ENCODE data around the gene HPCAL1.

HPCAL1 gene

DNA sequence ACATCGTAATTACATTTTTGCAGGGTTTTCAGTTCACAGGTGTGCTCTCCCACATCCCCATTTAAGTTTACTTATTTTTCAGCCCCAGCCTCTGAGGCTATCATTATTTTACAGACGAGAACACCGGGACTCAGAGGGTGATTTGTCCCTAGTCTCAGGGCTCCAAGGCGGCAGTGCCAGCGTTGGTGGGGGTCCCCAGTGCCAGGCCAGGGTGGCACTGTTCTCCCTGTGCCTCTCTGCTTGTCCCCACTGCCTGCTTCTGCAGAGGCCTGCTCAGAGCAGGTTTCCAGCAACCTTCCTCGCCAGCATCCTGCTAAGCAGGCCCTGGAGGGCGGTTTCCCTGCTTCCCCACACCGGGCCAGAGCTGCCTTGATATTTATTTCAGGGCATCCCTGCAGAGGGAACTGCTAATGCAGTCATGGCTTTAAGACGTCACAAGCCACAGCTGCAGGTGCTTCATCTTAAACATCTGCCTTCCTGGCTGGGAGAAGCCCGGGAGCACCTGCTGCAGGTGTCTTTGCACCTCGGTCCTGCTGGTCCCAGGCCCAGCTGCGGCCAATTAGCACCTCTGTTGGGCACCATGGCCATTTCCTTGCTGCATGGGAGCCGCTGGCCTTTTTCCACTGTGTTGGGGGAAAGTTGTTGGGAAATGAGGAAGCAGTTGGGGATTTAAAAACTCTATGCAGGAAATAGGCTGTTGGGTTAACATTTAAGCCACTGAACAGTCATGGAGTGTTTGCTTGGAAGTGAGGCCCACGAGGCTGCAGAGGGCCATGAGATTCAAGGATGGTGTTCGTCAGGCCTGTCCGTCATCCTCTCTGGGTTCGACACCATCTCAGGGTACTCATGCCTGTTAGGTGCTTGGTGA is 22.8 kb downstream of the HPCAL1 start:
- DNase-seq, result no peak

DNA sequence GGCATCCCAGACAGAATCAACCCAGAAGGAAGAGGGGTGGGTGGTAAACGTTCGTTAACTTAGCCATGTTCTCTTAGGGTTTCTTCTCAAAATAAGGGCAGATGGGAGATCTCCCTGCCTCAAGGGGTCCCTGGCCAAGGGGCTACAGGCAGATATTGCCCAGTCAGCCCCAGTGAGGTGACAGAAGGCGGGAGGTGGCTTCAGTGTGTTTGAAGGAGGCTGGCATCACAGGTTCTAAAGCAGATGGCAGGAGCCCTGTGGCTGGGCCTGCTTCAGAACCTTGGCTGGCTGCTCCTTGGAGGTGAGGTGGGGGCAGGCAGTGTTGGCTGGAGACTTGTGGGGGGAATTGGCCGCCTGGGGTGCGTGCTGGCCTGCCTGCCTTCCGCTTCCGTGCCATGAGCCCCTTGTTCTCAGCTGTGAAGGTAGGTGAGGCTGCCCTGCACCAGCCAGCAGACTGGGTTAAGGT is 23.5 kb downstream of the HPCAL1 start:
- DNase-seq, result no peak

GRCh38 chr2:10326707-10327594 is 24.2 kb downstream of the HPCAL1 start:
- DNase-seq, result no peak

GRCh38 chr2:10327896-10328669 is 25.4 kb downstream of the HPCAL1 start:
- no peak for DNase-seq

GRCh38 chr2:10328670-10329579 is 26.2 kb downstream of the HPCAL1 start:
- DNase-seq, result no peak

GRCh38 chr2:10329580-10329879 is 26.8 kb downstream of the HPCAL1 start:
- peak in 1 of 2 donors; percentile 9 for DNase-seq

- peak in 1 of 2 donors; percentile 59 for DNase-seq
Observed at GRCh38 chr2:10329880-10330699, 27.4 kb downstream of the HPCAL1 start.

- DNase-seq, result peak in 1 of 2 donors; percentile 8
Observed at GRCh38 chr2:10330700-10331026, 28.0 kb downstream of the HPCAL1 start.

DNA sequence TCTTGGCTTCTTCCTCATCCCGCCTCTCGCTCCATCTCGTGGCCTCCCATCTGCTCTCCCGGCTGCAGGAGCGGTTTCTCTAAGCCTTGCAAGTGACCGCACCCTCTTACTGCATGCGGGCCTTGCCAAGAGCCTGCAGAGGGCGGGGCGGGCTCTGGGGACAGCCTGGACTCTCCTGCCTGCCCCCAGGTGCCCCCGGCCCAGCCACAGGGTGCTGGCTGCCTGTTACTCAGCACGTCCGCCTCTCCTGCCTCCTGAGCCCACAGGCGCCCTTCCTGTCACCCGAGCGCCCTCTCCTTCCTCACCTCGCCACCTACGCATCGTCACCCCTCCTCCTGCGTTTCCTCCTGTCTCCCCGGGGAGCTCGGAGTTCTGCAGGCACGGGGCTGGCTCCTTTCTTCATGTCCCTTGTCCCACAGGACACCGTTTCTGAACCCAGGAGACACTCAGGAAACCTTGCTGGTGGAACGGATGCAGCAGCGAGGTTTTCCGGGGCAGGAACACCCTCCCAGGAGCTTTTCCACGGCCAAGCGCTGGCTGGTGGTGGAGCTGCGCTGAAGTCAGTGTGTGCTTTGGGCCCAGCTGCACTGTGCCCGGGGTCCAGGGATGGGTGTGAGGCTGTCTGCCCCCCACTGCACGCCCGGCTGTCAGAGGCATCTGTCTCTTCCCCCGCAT is 28.5 kb downstream of the HPCAL1 start:
- DNase-seq, result peak; percentile 62

GRCh38 chr2:10331702-10332401 is 29.1 kb downstream of the HPCAL1 start:
- DNase-seq, result peak; percentile 53 to 77

GRCh38 chr2:10332402-10333246 is 29.9 kb downstream of the HPCAL1 start:
- DNase-seq, result no peak

- no peak for DNase-seq
Observed at GRCh38 chr2:10333247-10333613, 30.5 kb downstream of the HPCAL1 start.

DNA sequence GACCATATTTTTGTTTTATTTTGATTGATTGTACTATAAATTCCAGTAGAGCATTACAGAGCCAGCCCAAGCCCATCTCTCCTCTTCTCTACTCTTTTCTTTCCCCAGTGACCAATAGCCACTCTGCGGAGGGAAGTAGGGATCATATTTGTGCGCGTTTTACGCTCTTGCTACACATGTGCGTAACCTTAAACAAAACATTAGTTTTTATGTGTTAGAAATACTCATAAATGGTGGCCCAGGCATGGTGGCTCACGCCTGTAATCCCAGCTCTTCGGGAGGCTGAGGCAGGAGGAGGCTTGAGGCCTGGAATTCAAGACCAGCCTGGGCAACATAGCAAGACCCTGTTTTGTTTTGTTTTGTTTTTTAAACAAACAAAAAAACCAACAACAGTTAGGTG is 31.3 kb downstream of the HPCAL1 start:
- no peak for DNase-seq

- no peak for DNase-seq
Observed at GRCh38 chr2:10335046-10335840, 32.5 kb downstream of the HPCAL1 start.

GRCh38 chr2:10336283-10336682 is 33.6 kb downstream of the HPCAL1 start:
- DNase-seq, result no peak

GRCh38 chr2:10337449-10338269 is 35.0 kb downstream of the HPCAL1 start:
- DNase-seq, result no peak
